ENCODE data around the gene MRPL20. TPM values are rescaled to one million over a fixed set of nuclear protein-coding genes. Genes with fewer than 3 reads are reported as not detected.
"Not testable (repeated sequence)": the region's sequence is repeated elsewhere in the genome, so short reads cannot be mapped to it uniquely, and the experiment has no call there.

Gene MRPL20
- total RNA-seq, 1 experiment from 2014 or later: 184 TPM

- H3K27me3 ChIP-seq (replicated peaks); H3K4me3 ChIP-seq; DNase-seq (ENCODE audit: low read depth in 1 of 2, low spot score in 2 of 2); H3K27ac ChIP-seq: not testable (repeated sequence)
- H3K9me3 ChIP-seq (replicated peaks): peaks cover 12% of the 10 kb centered on the region
- peaks cover 45% of the 10 kb centered on the region for H3K36me3 ChIP-seq
- H3K4me1 ChIP-seq (replicated peaks): peaks cover 29% of the 10 kb centered on the region
Observed at GRCh38 chr1:1370094-1370493, 37.0 kb downstream of the MRPL20 start.

GRCh38 chr1:1367315-1367714 lies 39.8 kb downstream of the MRPL20 start:
- Histone ChIP-seq H3K27ac (no peak overlapping the region), H3K4me3 (no peak overlapping the region), H3K36me3 (peaks cover 18% of the 10 kb centered on the region), H3K9me3 (replicated peaks) (peaks cover 12% of the 10 kb centered on the region), H3K4me1 (replicated peaks) (peaks cover 11% of the 10 kb centered on the region), H3K27me3 (replicated peaks) (no peaks in the 10 kb centered on the region)
- DNase-seq (ENCODE audit: low read depth in 1 of 2, low spot score in 2 of 2): no peak

GRCh38 chr1:1366699-1367066 lies 40.4 kb downstream of the MRPL20 start:
- H3K4me1 ChIP-seq (replicated peaks): peaks cover 11% of the 10 kb centered on the region
- H3K27ac ChIP-seq: no peak overlapping the region
- peaks cover 12% of the 10 kb centered on the region for H3K9me3 ChIP-seq (replicated peaks)
- no peak for DNase-seq (ENCODE audit: low read depth in 1 of 2, low spot score in 2 of 2)
- H3K27me3 ChIP-seq (replicated peaks): no peaks in the 10 kb centered on the region
- H3K4me3 ChIP-seq: no peak overlapping the region
- peaks cover 11% of the 10 kb centered on the region for H3K36me3 ChIP-seq

- Histone ChIP-seq H3K4me1 (replicated peaks) (peaks cover 13% of the 10 kb centered on the region), H3K27me3 (replicated peaks) (no peaks in the 10 kb centered on the region), H3K36me3 (peaks cover 5% of the 10 kb centered on the region; the same call in 1 of the 2 replicates), H3K9me3 (replicated peaks) (peaks cover 12% of the 10 kb centered on the region), H3K27ac (no peak overlapping the region), H3K4me3 (no peak overlapping the region)
- no peak for DNase-seq (ENCODE audit: low read depth in 1 of 2, low spot score in 2 of 2)
Observed at GRCh38 chr1:1365875-1366698, 41.0 kb downstream of the MRPL20 start.

GRCh38 chr1:1364266-1364665 lies 42.8 kb downstream of the MRPL20 start:
- Histone ChIP-seq H3K9me3 (replicated peaks) (peaks cover 12% of the 10 kb centered on the region), H3K27me3 (replicated peaks) (no peaks in the 10 kb centered on the region), H3K4me3 (no peak overlapping the region), H3K4me1 (replicated peaks) (peaks cover 31% of the 10 kb centered on the region), H3K36me3 (no peaks in the 10 kb centered on the region), H3K27ac (no peak overlapping the region)
- no peak for DNase-seq (ENCODE audit: low read depth in 1 of 2, low spot score in 2 of 2)

GRCh38 chr1:1361982-1362423 lies 45.1 kb downstream of the MRPL20 start:
- Histone ChIP-seq H3K36me3 (peaks cover 1% of the 10 kb centered on the region), H3K4me3 (no peak overlapping the region), H3K4me1 (replicated peaks) (peaks cover 49% of the 10 kb centered on the region), H3K9me3 (replicated peaks) (peaks cover 8% of the 10 kb centered on the region), H3K27me3 (replicated peaks) (no peaks in the 10 kb centered on the region), H3K27ac (peak overlapping the region; percentile 90)
- peak; percentile 61 to 77 for DNase-seq (ENCODE audit: low read depth in 1 of 2, low spot score in 2 of 2)

- Histone ChIP-seq H3K27me3 (replicated peaks) (no peaks in the 10 kb centered on the region), H3K4me1 (replicated peaks) (peaks cover 53% of the 10 kb centered on the region), H3K9me3 (replicated peaks) (peaks cover 6% of the 10 kb centered on the region), H3K36me3 (peaks cover 5% of the 10 kb centered on the region), H3K27ac (peak overlapping the region; percentile 90), H3K4me3 (no peak overlapping the region)
- no peak for DNase-seq (ENCODE audit: low read depth in 1 of 2, low spot score in 2 of 2)
Observed at GRCh38 chr1:1361233-1361981, 45.7 kb downstream of the MRPL20 start.

GRCh38 chr1:1360506-1361169 lies 46.5 kb downstream of the MRPL20 start:
- DNase-seq (ENCODE audit: low read depth in 1 of 2, low spot score in 2 of 2): peak; percentile 89 to 95
- Histone ChIP-seq H3K9me3 (replicated peaks) (no peaks in the 10 kb centered on the region; the same call in 1 of the 2 replicates), H3K36me3 (peaks cover 5% of the 10 kb centered on the region), H3K27me3 (replicated peaks) (no peaks in the 10 kb centered on the region), H3K27ac (peak overlapping the region; percentile 90), H3K4me3 (no peak overlapping the region), H3K4me1 (replicated peaks) (peaks cover 53% of the 10 kb centered on the region)

- Histone ChIP-seq H3K27me3 (replicated peaks) (no peaks in the 10 kb centered on the region), H3K27ac (peak overlapping the region; percentile 90), H3K4me3 (no peak overlapping the region), H3K4me1 (replicated peaks) (peaks cover 53% of the 10 kb centered on the region), H3K36me3 (peaks cover 5% of the 10 kb centered on the region), H3K9me3 (replicated peaks) (no peaks in the 10 kb centered on the region)
- DNase-seq (ENCODE audit: low read depth in 1 of 2, low spot score in 2 of 2): peak in 1 of 2 experiments; percentile 73
Observed at GRCh38 chr1:1359664-1360468, 47.2 kb downstream of the MRPL20 start.

- H3K27me3 ChIP-seq (replicated peaks): no peaks in the 10 kb centered on the region
- H3K9me3 ChIP-seq (replicated peaks): no peaks in the 10 kb centered on the region
- H3K4me3 ChIP-seq: no peak overlapping the region
- H3K4me1 ChIP-seq (replicated peaks): peaks cover 53% of the 10 kb centered on the region
- DNase-seq (ENCODE audit: low read depth in 1 of 2, low spot score in 2 of 2): peak in 1 of 2 experiments; percentile 85
- H3K36me3 ChIP-seq: peaks cover 11% of the 10 kb centered on the region
- peak overlapping the region; percentile 90 for H3K27ac ChIP-seq
Observed at GRCh38 chr1:1359308-1359663, 47.8 kb downstream of the MRPL20 start.

- Histone ChIP-seq H3K27me3 (replicated peaks) (no peaks in the 10 kb centered on the region), H3K4me3 (peak within 1 kb of the TSS; percentile 48), H3K27ac (peak within 1 kb of the TSS; percentile 90), H3K4me1 (replicated peaks) (peaks cover 53% of the 10 kb centered on the region), H3K36me3 (peaks cover 17% of the 10 kb centered on the region), H3K9me3 (replicated peaks) (no peaks in the 10 kb centered on the region)
- DNase-seq (ENCODE audit: low read depth in 1 of 2, low spot score in 2 of 2): peak; percentile 93 to 94
Observed at GRCh38 chr1:1358433-1359271, 48.4 kb downstream of the MRPL20 start, which contains the start of gene MXRA8. Gene MXRA8, minus strand, starts transcription at chr1:1358555. Its CDS starts 51 bp downstream, at chr1:1358504.

- Histone ChIP-seq H3K4me3 (peak overlapping the region; percentile 48), H3K4me1 (replicated peaks) (peaks cover 53% of the 10 kb centered on the region), H3K9me3 (replicated peaks) (no peaks in the 10 kb centered on the region), H3K27ac (peak overlapping the region; percentile 90), H3K36me3 (peaks cover 24% of the 10 kb centered on the region), H3K27me3 (replicated peaks) (no peaks in the 10 kb centered on the region)
- peak in 1 of 2 experiments; percentile 68 for DNase-seq (ENCODE audit: low read depth in 1 of 2, low spot score in 2 of 2)
Observed at GRCh38 chr1:1357871-1358432, 49.1 kb downstream of the MRPL20 start.

Data from SJSA1 (cell line).